ENCODE measurements around the gene ZSWIM9.

Gene ZSWIM9

DNA sequence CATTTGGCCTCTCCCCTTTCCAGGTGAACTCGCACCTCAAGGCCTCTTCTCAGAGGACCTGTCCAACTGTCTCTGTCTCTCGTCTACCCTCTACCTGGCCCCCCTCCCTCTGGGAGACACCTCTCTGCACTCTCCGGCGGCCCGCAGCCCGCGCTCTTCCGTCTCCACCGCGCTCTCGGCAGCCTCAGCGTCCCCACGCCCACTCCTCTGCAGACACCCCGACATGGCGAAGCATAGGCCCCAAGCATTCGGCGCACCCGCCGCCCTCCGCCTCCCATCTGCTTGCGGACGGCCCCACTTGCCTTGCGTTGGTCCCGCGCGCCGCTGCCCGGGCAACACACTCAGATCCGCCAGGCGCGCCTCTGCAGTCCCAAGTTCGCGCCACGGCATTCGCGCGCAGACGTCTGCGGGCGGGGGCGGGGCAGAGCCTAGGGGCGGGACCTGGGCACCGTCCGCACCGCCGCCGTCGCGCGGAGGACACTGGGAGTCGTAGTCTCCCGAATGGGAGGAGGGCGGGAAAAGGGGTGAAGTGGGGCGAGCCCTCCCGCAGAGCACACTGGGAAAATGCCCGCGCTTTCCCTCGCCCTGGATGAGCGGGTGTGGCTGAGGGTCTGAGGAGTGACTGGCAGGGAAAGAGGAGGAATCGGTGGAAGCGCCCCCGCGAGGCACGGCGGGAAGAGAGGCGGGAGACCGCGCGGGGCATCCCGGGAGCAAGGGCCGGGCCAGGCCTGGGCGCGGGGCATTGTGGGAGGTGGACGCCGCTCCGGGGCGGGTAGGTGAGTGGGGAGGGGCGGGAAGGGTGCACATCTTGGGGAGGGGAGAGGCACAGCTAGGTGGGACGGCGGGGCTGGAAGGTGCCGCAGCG is at the start of gene ZSWIM9, which contains the start of gene LIG1:
TSS of gene ZSWIM9 (plus strand) at position 742 of the 865 bp plus-strand sequence. CDS start 1,123 bp downstream, outside the sequence.
TSS of gene LIG1 (minus strand) at position 406 of the 865 bp plus-strand sequence. CDS start 4,778 bp downstream, outside the sequence.
- Histone ChIP-seq H3K27me3 (ENCODE audit: low read depth) (no peaks in the 10 kb centered on the region), H3K4me3 (peak within 1 kb of the TSS; percentile 99), H3K9me3 (no peaks in the 10 kb centered on the region), H3K36me3 (replicated peaks) (peaks cover 12% of the 10 kb centered on the region), H3K4me1 (peaks cover 11% of the 10 kb centered on the region)
- DNase-seq (ENCODE audit: low spot score in 2 of 2), result peak; percentile 90 to 96
- in situ Hi-C loops (cut with MboI; ENCODE audit: low sequenced_read_pairs), result no loop called here

DNA sequence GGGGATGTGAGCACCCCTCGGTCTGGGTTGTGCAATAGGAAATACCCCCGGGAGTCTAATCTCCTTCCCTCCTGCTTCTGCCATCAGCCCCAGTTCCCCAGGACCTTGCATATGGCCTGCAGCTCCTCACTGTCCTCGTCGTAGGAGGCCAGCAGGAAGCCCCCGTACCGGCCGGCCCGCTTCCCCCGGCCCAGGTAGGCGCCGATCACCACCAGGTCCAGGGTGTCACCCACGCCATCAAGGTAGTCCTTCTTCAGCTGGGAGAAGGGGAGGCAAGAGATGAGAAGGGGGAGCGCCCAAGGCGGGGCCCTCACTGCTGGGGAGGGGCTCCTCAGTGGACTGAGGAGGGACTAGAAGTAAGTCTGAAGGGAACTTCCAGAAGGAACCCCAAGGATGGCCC is 49.4 kb upstream of the ZSWIM9 start:
- DNase-seq (ENCODE audit: low spot score in 2 of 2), result no peak
- peaks cover 51% of the 10 kb centered on the region for H3K36me3 ChIP-seq (replicated peaks)

DNA sequence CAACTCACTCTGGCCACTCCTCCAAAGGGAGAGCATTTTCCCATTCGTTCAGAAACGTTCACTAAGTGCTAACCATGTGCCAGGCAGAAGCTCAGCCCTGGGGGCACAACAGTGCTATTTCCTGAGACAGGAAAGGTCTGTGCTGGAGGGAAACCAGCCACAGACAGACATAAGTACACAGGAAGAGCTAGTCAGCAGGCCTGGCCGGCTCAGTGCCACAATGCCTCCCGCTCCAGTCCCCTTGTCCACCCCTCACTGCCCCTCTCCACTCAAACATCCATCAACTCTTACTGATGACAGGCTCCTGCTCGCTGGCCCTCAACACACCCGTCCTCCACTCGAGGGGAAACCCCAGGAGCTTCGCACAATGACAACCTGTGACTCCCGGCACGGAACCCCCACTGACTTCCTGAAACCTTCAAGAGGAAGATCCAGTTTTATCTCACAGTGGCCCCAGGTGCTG is 48.5 kb upstream of the ZSWIM9 start:
- in situ Hi-C loops (cut with MboI; ENCODE audit: low sequenced_read_pairs), result no loop called here

More for the DNA sequence above, 49.4 kb upstream of the ZSWIM9 start:
- H3K27me3 ChIP-seq (ENCODE audit: low read depth), result no peaks in the 10 kb centered on the region
- in situ Hi-C loops (cut with MboI; ENCODE audit: low sequenced_read_pairs), result no loop called here
- H3K4me1 ChIP-seq, result peaks cover 6% of the 10 kb centered on the region
- no peaks in the 10 kb centered on the region for H3K9me3 ChIP-seq
- H3K4me3 ChIP-seq, result no peak overlapping the region

DNA sequence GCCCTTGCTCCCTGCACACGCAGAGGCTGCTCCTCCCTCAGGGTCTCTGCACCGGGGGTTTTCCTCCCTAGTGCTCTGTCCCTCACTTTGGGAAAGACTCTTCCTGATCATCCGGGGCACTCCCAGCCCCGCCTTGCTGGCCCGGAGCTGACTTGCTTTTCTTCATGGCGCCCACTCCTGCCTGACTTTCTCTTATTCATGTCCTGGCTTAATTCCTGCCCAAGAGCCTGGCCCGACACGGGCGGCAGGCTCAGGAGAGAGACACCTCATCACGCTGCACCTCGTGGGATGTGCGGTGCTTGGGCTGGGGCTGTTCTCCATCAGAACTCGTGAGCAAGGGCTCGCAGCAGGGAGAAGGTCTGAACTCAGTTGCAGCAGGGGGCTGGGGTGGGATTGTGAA is 48.1 kb upstream of the ZSWIM9 start:
- Histone ChIP-seq H3K4me3 (no peak overlapping the region), H3K36me3 (replicated peaks) (peaks cover 58% of the 10 kb centered on the region), H3K4me1 (peaks cover 6% of the 10 kb centered on the region), H3K9me3 (no peaks in the 10 kb centered on the region), H3K27me3 (ENCODE audit: low read depth) (no peaks in the 10 kb centered on the region)
- in situ Hi-C loops (cut with MboI; ENCODE audit: low sequenced_read_pairs), result no loop called here
- no peak for DNase-seq (ENCODE audit: low spot score in 2 of 2)

More for the DNA sequence above, 48.5 kb upstream of the ZSWIM9 start:
- Histone ChIP-seq H3K27me3 (ENCODE audit: low read depth) (no peaks in the 10 kb centered on the region), H3K4me1 (peaks cover 6% of the 10 kb centered on the region), H3K36me3 (replicated peaks) (peaks cover 53% of the 10 kb centered on the region), H3K9me3 (no peaks in the 10 kb centered on the region), H3K4me3 (no peak overlapping the region)
- no peak for DNase-seq (ENCODE audit: low spot score in 2 of 2)

DNA sequence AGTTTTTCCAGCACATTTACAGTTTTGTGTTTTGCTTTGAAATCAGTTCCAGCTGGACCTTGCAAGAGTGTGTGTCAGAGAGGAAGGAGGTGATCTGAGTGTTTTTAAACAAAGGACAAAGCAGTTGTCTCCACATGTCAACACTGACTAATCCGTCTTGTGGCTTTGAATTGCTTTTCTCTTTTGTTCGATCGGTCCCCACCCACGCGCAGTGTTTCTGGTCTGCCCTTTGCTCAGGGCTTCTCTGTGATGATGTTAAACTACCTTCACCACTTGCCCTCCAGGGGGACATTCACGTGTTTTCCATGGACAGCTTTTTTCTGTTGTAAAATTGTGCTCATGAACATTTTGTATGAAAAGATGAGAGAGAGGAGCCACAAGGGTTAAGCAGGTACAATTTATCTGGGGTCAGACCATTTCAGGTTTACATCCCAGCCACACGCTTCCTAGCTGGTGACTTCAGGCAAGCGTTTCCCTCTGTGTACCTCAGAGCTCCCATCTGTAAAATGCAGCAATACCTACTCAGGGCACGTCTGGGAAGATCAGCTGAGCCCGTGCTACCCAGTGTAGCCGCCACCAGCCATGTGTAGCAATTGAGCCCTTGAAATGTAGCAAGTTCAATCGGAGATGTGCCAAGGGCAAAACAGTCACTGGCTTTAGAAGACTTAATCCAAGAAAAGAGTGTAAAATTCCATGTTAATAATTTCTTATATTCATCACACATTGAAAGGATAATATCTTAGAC is 46.4 kb upstream of the ZSWIM9 start:
- Histone ChIP-seq H3K4me1 (peaks cover 6% of the 10 kb centered on the region), H3K36me3 (replicated peaks) (peaks cover 65% of the 10 kb centered on the region), H3K9me3 (no peaks in the 10 kb centered on the region), H3K4me3 (no peak overlapping the region), H3K27me3 (ENCODE audit: low read depth) (no peaks in the 10 kb centered on the region)
- in situ Hi-C loops (cut with MboI; ENCODE audit: low sequenced_read_pairs), result no loop called here
- peak; percentile 85 to 88 for DNase-seq (ENCODE audit: low spot score in 2 of 2)

DNA sequence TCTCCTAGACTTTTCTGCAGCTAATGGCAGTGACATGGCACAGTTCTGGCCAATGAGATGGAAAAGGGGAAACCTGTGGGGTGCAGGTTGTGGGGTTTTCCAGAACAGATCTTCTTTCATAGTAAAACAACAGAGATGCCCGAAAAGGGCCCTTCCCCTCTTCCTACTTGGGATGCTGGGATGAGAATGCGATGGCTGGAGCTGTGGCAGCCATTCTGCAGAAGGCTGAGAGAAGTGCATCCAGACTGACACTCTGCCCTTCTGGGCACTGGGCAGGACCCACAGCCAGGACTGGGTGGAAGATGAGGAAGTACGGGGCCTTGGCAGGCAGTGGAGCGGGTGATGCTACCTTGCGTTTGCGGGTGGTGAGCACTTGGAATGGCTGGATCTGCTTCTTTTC is 42.9 kb upstream of the ZSWIM9 start:
- no peak for DNase-seq (ENCODE audit: low spot score in 2 of 2)
- Histone ChIP-seq H3K27me3 (ENCODE audit: low read depth) (no peaks in the 10 kb centered on the region), H3K36me3 (replicated peaks) (peaks cover 60% of the 10 kb centered on the region), H3K4me1 (peaks cover 6% of the 10 kb centered on the region), H3K4me3 (no peak overlapping the region), H3K9me3 (no peaks in the 10 kb centered on the region)
- in situ Hi-C loops (cut with MboI; ENCODE audit: low sequenced_read_pairs), result no loop called here

DNA sequence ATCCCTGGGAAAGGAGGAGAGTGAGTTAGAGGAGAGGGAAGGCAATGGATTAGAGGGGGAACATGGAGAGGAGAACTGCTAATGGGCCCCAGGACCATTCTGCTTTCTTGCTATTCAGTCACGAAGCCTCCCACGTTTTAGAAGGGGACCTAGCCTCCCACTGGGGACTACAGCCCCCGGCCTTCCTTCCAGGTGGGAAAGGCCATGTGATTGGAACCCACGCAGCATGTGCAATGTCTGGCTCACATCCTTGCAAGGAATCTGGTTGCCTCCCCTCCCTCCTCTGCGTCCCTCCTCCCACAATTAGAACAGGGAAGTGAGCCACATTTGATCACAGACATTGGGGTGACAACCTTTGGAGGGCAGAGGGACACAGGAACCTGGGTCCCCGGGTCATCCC is 37.4 kb upstream of the ZSWIM9 start:
- Histone ChIP-seq H3K9me3 (no peaks in the 10 kb centered on the region), H3K4me1 (no peaks in the 10 kb centered on the region), H3K27me3 (ENCODE audit: low read depth) (no peaks in the 10 kb centered on the region), H3K4me3 (no peak overlapping the region), H3K36me3 (replicated peaks) (peaks cover 33% of the 10 kb centered on the region)
- DNase-seq (ENCODE audit: low spot score in 2 of 2), result no peak
- in situ Hi-C loops (cut with MboI; ENCODE audit: low sequenced_read_pairs), result no loop called here

DNA sequence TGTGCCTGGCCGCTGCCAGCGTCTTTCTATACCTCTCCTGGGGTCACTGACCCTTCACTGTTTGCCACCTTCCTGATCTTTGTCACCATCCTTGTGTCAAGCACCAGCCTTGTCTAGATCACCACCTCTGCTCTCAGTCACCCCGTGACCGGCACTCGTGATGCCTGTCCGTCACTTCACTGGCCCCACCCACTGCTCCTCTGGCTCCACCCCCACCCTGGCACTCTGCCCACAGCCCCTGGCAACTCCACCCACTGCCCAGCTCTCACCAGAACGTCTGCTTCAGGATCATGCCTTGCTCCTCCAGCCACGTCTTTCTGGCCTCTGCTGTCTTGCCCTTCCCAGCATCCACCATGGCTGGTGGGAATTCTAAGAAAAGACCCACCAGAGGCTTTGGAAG is 35.1 kb upstream of the ZSWIM9 start:
- no peak overlapping the region for H3K4me3 ChIP-seq
- DNase-seq (ENCODE audit: low spot score in 2 of 2), result peak in 1 of 2 experiments; percentile 52
- H3K4me1 ChIP-seq, result no peaks in the 10 kb centered on the region
- H3K27me3 ChIP-seq (ENCODE audit: low read depth), result no peaks in the 10 kb centered on the region
- H3K36me3 ChIP-seq (replicated peaks), result peaks cover 26% of the 10 kb centered on the region
- H3K9me3 ChIP-seq, result no peaks in the 10 kb centered on the region
- in situ Hi-C loops (cut with MboI; ENCODE audit: low sequenced_read_pairs), result no loop called here

DNA sequence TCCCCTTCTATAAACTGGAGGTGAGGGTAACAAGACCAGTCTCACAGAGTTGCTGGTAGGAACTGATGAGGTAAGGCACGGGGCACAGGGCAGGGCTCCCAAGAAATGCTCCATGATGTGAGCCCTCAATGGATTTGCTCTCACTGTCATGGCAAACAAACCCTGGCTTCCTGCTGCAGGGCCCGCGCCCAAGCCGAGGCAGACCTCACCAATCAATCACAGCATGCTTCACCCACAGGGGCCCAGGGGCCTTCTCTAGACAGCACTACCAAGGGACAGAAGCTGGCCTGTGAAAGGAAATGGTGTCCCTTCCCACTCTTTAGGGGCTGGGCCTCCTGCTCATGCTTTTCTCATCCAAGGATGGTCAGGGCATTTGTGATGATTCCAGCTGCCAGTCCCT is 33.9 kb upstream of the ZSWIM9 start:
- Histone ChIP-seq H3K4me3 (no peak overlapping the region), H3K36me3 (replicated peaks) (peaks cover 16% of the 10 kb centered on the region), H3K9me3 (no peaks in the 10 kb centered on the region), H3K27me3 (ENCODE audit: low read depth) (no peaks in the 10 kb centered on the region), H3K4me1 (no peaks in the 10 kb centered on the region)
- in situ Hi-C loops (cut with MboI; ENCODE audit: low sequenced_read_pairs), result no loop called here
- no peak for DNase-seq (ENCODE audit: low spot score in 2 of 2)

DNA sequence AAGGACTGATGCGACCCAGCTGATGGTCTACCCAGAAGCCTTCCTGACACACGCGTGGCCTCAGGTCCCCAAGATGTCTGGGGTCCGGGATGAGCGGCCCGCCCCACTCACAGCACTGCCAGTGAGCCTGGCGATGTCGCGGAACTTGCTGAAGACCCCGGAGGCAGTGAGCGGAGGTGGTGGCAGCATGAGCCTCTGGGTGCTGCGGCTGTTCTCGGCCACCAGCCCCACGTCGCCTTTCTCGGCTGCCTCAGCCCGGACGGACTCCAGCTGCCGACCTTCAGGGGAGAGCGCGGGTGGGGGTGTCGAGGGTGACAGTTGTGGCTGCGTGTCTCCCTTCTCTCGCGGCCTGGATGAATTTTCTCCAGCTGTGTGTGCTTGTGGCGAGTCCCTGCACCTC is 33.1 kb upstream of the ZSWIM9 start:
- peaks cover 12% of the 10 kb centered on the region for H3K36me3 ChIP-seq (replicated peaks)
- H3K4me1 ChIP-seq, result no peaks in the 10 kb centered on the region
- no peaks in the 10 kb centered on the region for H3K27me3 ChIP-seq (ENCODE audit: low read depth)
- H3K9me3 ChIP-seq, result no peaks in the 10 kb centered on the region
- H3K4me3 ChIP-seq, result no peak overlapping the region
- no peak for DNase-seq (ENCODE audit: low spot score in 2 of 2)
- in situ Hi-C loops (cut with MboI; ENCODE audit: low sequenced_read_pairs), result no loop called here

DNA sequence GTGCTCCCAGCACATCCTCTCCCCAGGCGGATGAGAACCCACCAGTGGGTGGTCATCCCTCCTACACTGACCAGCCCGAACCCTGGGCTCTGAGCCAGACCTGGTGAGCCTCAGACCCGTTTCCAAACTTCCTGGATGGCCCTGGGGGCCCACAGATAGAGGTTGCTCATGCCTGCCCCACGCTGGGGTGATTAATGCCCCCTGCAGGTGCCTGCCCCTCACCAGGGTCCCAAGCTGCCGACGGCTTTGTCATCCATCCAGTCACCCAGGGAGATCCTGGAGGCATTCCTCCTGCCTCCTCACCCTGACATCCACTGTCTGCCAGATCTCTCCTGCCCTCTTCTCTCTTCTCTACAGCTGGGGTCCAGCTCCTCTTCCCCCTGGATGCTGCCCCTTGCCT is 31.4 kb upstream of the ZSWIM9 start:
- no peaks in the 10 kb centered on the region for H3K4me1 ChIP-seq
- DNase-seq (ENCODE audit: low spot score in 2 of 2), result no peak
- in situ Hi-C loops (cut with MboI; ENCODE audit: low sequenced_read_pairs), result no loop called here
- H3K27me3 ChIP-seq (ENCODE audit: low read depth), result no peaks in the 10 kb centered on the region
- peaks cover 16% of the 10 kb centered on the region for H3K36me3 ChIP-seq (replicated peaks)
- H3K4me3 ChIP-seq, result no peak overlapping the region
- H3K9me3 ChIP-seq, result no peaks in the 10 kb centered on the region

DNA sequence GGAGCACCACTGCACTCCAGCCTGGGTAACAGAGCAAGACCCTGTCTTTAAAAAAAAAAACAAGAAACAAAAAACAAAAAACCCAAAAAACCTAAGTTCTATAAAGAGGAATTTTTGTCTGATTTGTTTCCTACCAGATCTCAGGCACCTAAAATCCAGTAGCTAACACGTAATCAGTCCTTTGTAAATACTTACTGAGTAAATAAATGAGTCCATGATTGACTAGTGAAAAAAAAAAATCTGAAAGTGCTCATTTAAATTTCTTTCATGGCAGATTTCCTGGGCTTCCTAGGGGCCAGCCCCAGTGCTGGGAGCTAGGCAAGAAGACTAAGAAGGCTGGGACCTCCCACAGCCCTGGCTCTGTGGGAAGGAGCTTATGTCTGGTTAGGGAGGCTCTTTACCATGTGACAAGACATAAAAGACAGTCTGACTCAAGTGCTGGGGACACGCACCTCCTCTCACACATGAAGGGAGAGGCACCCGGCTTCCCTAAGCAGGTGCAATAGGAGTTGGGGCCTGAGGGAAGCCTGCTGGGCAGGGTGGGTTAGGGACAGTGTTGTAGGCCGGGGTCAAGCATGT is 22.8 kb upstream of the ZSWIM9 start:
- in situ Hi-C loops (cut with MboI; ENCODE audit: low sequenced_read_pairs), result no loop called here
- DNase-seq (ENCODE audit: low spot score in 2 of 2), result no peak
- H3K9me3 ChIP-seq, result no peaks in the 10 kb centered on the region
- H3K4me1 ChIP-seq, result no peaks in the 10 kb centered on the region
- no peak overlapping the region for H3K4me3 ChIP-seq
- peaks cover 46% of the 10 kb centered on the region for H3K36me3 ChIP-seq (replicated peaks)
- no peaks in the 10 kb centered on the region for H3K27me3 ChIP-seq (ENCODE audit: low read depth)

DNA sequence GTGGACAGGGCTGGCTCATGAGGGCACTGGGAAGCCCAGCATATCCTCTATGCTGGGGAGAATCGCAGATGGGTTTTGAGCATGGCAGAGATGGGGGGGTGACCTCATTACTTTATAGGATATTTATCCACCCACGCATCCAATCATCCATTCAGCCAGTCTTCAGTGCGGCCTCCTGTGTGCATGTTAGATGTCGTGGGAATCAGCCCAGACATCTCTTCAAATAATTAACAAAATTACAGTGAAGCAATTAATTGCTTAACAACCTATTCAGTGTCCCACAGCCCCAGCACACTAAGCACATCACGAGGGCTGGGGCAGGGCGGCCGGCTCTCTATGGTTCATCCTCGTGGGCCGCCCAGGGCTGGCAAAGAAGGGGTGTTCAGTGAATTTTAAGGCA is 21.9 kb upstream of the ZSWIM9 start:
- H3K4me1 ChIP-seq, result no peaks in the 10 kb centered on the region
- no peak for DNase-seq (ENCODE audit: low spot score in 2 of 2)
- H3K4me3 ChIP-seq, result no peak overlapping the region
- H3K36me3 ChIP-seq (replicated peaks), result peaks cover 42% of the 10 kb centered on the region
- H3K27me3 ChIP-seq (ENCODE audit: low read depth), result no peaks in the 10 kb centered on the region
- in situ Hi-C loops (cut with MboI; ENCODE audit: low sequenced_read_pairs), result no loop called here
- no peaks in the 10 kb centered on the region for H3K9me3 ChIP-seq

DNA sequence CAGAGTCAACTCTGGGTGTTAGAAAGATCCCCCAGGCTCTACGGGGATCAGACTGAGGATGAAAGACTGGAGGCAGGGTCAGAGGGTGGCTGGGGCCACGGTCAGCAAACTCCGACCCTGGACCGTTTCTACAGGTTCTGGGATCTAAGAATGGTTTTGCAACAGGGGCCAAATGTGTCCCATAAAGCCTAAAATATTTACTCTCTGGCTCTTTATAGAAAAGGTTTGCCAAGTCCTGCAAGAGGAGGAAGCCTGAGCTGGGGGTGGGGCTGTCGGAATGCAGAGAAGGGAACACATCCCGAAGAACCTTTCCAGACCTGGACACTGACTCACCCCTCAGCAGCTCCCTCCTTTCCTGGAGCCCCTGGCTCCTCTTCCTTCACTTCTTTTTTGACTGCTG is 21.1 kb upstream of the ZSWIM9 start:
- Histone ChIP-seq H3K9me3 (no peaks in the 10 kb centered on the region), H3K4me3 (no peak overlapping the region), H3K36me3 (replicated peaks) (peaks cover 42% of the 10 kb centered on the region), H3K4me1 (no peaks in the 10 kb centered on the region), H3K27me3 (ENCODE audit: low read depth) (no peaks in the 10 kb centered on the region)
- no peak for DNase-seq (ENCODE audit: low spot score in 2 of 2)
- in situ Hi-C loops (cut with MboI; ENCODE audit: low sequenced_read_pairs), result no loop called here

Data from HAP-1 (cell line).